ENCODE data around the gene PCDHGB4. TPM values are rescaled to one million over a fixed set of nuclear protein-coding genes. Genes with fewer than 3 reads are reported as not detected.
A peak's percentile ranks its signal among the peaks of the same experiment; 100 is the strongest.
"Not testable (repeated sequence)": the region's sequence is repeated elsewhere in the genome, so short reads cannot be mapped to it uniquely, and the experiment has no call there.

Gene PCDHGB4
- total RNA-seq, 1 donor from 2014 or later = 4.2 TPM

DNA sequence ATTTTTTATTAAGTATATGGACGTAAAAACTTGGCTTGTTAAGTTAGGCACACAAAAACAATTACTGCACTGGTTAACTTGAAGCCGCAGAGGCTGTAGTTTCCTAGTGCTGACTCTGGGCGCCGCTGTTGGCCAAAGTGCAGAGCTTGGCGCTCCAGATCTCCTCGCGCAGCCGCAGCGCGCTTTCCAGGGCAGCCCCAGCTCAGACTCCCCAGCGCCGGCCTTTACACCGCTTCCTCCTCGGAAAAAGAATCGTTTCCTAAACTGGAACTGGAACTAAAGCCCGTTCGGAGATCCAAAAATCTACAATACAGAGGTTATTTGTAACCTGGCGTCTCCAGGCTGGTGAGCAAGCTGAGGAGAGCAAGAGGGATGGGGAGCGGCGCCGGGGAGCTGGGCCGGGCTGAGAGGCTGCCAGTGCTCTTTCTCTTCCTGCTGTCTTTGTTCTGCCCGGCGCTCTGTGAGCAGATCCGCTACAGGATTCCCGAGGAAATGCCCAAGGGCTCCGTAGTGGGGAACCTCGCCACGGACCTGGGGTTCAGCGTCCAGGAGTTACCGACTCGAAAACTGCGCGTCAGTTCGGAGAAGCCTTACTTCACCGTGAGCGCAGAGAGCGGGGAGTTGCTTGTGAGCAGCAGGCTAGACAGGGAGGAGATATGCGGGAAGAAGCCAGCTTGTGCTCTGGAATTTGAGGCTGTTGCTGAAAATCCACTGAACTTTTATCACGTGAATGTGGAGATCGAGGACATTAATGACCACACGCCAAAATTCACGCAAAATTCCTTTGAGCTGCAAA, 10.5 kb downstream of the PCDHGB4 start, which contains the start of gene PCDHGB5:
TSS of gene PCDHGB5 (plus strand) at position 192 of the 796 bp plus-strand sequence. CDS start at position 373, 181 bp downstream.
- H3K9me3 ChIP-seq = peaks cover 21% of the 10 kb centered on the region
- H3K4me3 ChIP-seq = peak within 1 kb of the TSS; percentile 37
- H3K36me3 ChIP-seq; H3K27ac ChIP-seq; intact Hi-C loops (cut with DNase I); H3K4me1 ChIP-seq: not testable (repeated sequence)
- H3K27me3 ChIP-seq = peaks cover 16% of the 10 kb centered on the region
- TF ChIP-seq, protein P1, sequence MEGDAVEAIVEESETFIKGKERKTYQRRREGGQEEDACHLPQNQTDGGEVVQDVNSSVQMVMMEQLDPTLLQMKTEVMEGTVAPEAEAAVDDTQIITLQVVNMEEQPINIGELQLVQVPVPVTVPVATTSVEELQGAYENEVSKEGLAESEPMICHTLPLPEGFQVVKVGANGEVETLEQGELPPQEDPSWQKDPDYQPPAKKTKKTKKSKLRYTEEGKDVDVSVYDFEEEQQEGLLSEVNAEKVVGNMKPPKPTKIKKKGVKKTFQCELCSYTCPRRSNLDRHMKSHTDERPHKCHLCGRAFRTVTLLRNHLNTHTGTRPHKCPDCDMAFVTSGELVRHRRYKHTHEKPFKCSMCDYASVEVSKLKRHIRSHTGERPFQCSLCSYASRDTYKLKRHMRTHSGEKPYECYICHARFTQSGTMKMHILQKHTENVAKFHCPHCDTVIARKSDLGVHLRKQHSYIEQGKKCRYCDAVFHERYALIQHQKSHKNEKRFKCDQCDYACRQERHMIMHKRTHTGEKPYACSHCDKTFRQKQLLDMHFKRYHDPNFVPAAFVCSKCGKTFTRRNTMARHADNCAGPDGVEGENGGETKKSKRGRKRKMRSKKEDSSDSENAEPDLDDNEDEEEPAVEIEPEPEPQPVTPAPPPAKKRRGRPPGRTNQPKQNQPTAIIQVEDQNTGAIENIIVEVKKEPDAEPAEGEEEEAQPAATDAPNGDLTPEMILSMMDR (IDR thresholded peaks at IDR 0.05) = peak; percentile 59
- ATAC-seq (peak; percentile 97), DNase-seq (peak; percentile 76)

DNA sequence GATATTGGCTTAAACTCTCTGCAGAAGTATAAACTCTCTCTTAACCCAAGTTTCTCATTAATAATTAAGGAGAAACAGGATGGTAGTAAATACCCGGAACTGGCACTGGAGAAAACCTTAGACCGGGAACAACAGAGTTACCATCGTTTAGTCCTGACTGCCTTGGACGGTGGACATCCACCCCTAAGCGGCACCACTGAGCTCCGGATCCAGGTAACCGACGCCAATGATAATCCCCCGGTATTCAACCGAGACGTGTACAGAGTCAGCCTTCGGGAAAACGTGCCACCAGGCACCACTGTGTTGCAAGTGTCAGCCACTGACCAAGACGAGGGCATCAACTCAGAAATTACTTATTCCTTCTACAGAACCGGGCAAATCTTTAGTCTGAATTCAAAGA, 11.1 kb downstream of the PCDHGB4 start:
- TF ChIP-seq, protein P1 (IDR thresholded peaks at IDR 0.05) = no peak
- peaks cover 18% of the 10 kb centered on the region for H3K9me3 ChIP-seq
- peaks cover 14% of the 10 kb centered on the region for H3K27me3 ChIP-seq
- no peak overlapping the region for H3K4me3 ChIP-seq
- intact Hi-C loops (cut with DNase I) = no loop called here
- H3K27ac ChIP-seq = no peak overlapping the region
- H3K4me1 ChIP-seq = no peaks in the 10 kb centered on the region
- DNase-seq (no peak), ATAC-seq (no peak)
- no peaks in the 10 kb centered on the region for H3K36me3 ChIP-seq

DNA sequence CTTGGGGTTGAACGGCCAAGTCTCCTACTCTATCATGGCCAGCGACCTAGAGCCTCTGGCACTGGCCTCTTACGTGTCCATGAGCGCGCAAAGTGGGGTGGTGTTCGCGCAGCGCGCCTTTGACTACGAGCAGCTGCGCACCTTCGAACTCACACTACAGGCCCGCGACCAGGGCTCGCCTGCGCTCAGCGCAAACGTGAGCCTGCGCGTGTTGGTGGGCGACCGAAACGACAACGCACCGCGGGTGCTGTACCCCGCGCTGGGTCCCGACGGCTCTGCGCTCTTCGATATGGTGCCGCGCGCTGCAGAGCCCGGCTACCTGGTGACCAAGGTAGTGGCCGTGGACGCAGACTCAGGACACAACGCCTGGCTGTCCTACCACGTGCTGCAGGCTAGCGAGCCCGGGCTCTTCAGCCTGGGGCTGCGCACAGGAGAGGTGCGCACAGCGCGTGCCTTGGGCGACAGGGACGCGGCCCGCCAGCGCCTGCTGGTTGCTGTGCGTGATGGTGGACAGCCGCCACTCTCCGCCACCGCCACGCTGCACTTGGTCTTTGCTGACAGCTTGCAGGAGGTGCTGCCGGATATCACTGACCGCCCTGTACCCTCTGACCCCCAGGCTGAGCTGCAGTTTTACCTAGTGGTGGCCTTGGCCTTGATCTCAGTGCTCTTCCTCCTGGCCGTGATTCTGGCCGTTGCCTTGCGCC, 12.2 kb downstream of the PCDHGB4 start:
- ATAC-seq (no peak), DNase-seq (no peak)
- no peaks in the 10 kb centered on the region for H3K36me3 ChIP-seq
- TF ChIP-seq, protein P1 (IDR thresholded peaks at IDR 0.05) = no peak
- no peaks in the 10 kb centered on the region for H3K4me1 ChIP-seq
- peaks cover 7% of the 10 kb centered on the region for H3K27me3 ChIP-seq
- intact Hi-C loops (cut with DNase I) = no loop called here
- H3K9me3 ChIP-seq = peaks cover 17% of the 10 kb centered on the region
- no peak overlapping the region for H3K27ac ChIP-seq
- H3K4me3 ChIP-seq = no peak overlapping the region

DNA sequence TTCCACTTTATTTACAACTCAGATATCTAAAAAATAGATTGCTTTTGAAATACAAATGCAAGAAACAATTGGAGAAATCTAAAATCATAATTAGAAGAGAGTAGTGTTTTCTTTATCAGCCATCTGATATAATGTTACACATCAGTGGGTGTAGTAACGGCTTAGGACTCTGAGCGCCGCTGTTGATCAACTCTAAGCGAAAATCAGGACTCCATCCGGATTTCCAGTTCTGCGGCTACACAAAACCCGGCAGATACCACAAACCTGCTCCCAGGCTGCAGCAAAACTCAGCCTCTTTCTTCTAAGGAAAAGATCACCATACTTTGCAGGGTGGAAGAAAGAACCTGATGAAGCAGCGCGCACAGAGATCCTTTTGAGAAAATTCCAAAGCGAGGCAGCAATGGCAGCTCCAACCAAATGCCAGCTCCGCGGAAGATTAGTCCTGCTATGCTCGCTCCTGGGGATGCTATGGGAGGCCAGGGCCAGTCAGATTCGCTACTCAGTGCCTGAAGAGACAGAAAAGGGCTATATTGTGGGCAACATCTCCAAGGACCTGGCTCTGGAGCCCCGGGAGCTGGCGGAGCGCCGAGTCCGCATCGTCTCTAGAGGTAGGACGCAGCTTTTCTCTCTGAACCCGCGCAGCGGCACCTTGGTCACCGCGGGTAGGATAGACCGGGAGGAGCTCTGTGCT, 15.2 kb downstream of the PCDHGB4 start, which contains the start of gene PCDHGA9:
TSS of gene PCDHGA9 (plus strand) at position 226 of the 691 bp plus-strand sequence. CDS start at position 401, 175 bp downstream.
- ATAC-seq (peak; percentile 64), DNase-seq (no peak)
- H3K36me3 ChIP-seq = no peaks in the 10 kb centered on the region
- TF ChIP-seq, protein P1 (IDR thresholded peaks at IDR 0.05) = peak; percentile 41
- H3K27me3 ChIP-seq = peaks cover 7% of the 10 kb centered on the region
- peak within 1 kb of the TSS; percentile 25 for H3K4me3 ChIP-seq
- peaks cover 22% of the 10 kb centered on the region for H3K9me3 ChIP-seq
- intact Hi-C loops (cut with DNase I) = no loop called here
- H3K4me1 ChIP-seq = no peaks in the 10 kb centered on the region
- H3K27ac ChIP-seq = no peak within 1 kb of the TSS

DNA sequence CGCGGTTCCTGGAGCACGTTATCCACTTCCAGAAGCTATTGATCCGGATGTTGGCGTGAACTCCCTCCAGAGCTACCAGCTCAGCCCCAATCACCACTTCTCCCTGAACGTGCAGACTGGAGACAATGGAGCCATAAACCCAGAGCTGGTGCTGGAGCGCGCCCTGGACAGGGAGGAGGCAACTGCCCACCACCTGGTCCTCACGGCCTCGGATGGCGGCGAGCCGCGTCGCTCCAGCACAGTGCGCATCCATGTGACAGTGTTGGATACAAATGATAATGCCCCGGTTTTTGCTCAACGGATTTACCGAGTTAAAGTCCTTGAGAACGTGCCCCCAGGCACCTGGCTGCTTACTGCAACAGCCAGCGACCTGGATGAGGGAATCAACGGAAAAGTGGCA, 15.9 kb downstream of the PCDHGB4 start:
- intact Hi-C loops (cut with DNase I) = no loop called here
- Histone ChIP-seq H3K27ac (no peak overlapping the region), H3K27me3 (peaks cover 7% of the 10 kb centered on the region), H3K36me3 (no peaks in the 10 kb centered on the region), H3K4me1 (no peaks in the 10 kb centered on the region), H3K4me3 (peak overlapping the region; percentile 25), H3K9me3 (peaks cover 25% of the 10 kb centered on the region)
- DNase-seq = no peak
- TF ChIP-seq, protein P1 (IDR thresholded peaks at IDR 0.05) = no peak
- no peak for ATAC-seq

Data from upper lobe of right lung (tissue), 1 donor.